Esophagus muscularis mucosa (tissue), 4 donors: Measurements from ENCODE around the gene ORAI3. TPM values are rescaled to one million over a fixed set of nuclear protein-coding genes. Genes with fewer than 3 reads are reported as not detected.

Experiments
- DNase-seq: peaks from one replicate; pipeline ENCODE4 v3.0.0-alpha.2; 2017; ENCODE audit errors: extremely low spot score
- H3K27ac ChIP-seq, 4 donors: fragments of 200-600 bp; sonication (generic); replicated peaks in 1 of 4; 1 replicate in 3 of 4; 2 replicates in 1 of 4; pipeline ENCODE4 v1.5.1; 2016 to 2019; ENCODE audit warnings: mild to moderate bottlenecking in 1 of 4
- H3K27me3 ChIP-seq, 4 donors: fragments of 200-600 bp; sonication (generic); one replicate each; pipeline versions ENCODE4 v1.5.1 to v1.6.0; 2016 to 2019
- H3K36me3 ChIP-seq, 4 donors: fragments of 200-600 bp; sonication (generic); one replicate each; pipeline ENCODE4 v1.5.1; 2016 to 2019
- H3K4me1 ChIP-seq, 4 donors: fragments of 200-600 bp; sonication (generic); one replicate each; pipeline ENCODE4 v1.5.1; 2016 to 2019
- H3K4me3 ChIP-seq, 4 donors: fragments of 200-600 bp; sonication (generic); 1 replicate in 2 of 4; 2 replicates in 2 of 4; pipeline ENCODE4 v1.5.1; 2016 to 2019; ENCODE audit warnings: mild to moderate bottlenecking in 4 of 4, moderate library complexity in 1 of 4
- H3K9me3 ChIP-seq, 4 donors: fragments of 200-600 bp; sonication (generic); 1 replicate in 3 of 4; 2 replicates in 1 of 4; pipeline ENCODE4 v1.5.1; 2016 to 2019
- EP300 ChIP-seq: sonication (generic); formaldehyde crosslinking; IDR thresholded peaks from one replicate; pipeline ENCODE4 v1.6.1; 2017; ENCODE audit warnings: antibody characterized with exemption
- POLR2A ChIP-seq: fragments of 450-650 bp; IDR thresholded peaks from one replicate; pipeline ENCODE4 v1.6.1; 2017; ENCODE audit warnings: antibody characterized with exemption, moderate library complexity, mild to moderate bottlenecking, low read depth
- POLR2AphosphoS5 ChIP-seq, 2 donors: sonication (generic); formaldehyde crosslinking; IDR thresholded peaks; one replicate each; pipeline ENCODE4 v1.6.1; 2017; ENCODE audit warnings: antibody characterized with exemption in 2 of 2
- WGBS: methylation state at CpG from one replicate; pipeline ENCODE4 v1.1.5; 2018; 5-methylcytosine and 5-hydroxymethylcytosine counted together
- intact Hi-C: fragments of 100-400 bp; cut with DNase I; formaldehyde crosslinking; loops from one replicate; pipeline ENCODE4 v1.15.1; 2023
- total RNA-seq, 4 donors: library from RNA; depleted of rRNA; stranded (reverse); fragments of >200 nt; gene quantifications; one replicate each; pipeline versions ENCODE4 v1.1.0 to v1.2.1, GENCODE V29; 2016
- TF ChIP-seq, protein P1 (sequence below), 3 experiments: fragments of 200-600 bp in 2 of 3; fragments of 450-650 bp in 1 of 3; sonication (generic) in 2 of 3; IDR thresholded peaks; one replicate each; pipeline ENCODE4 v1.5.1; 2017 to 2019; ENCODE audit warnings: antibody characterized with exemption in 3 of 3, mild to moderate bottlenecking in 2 of 3, moderate library complexity in 1 of 3

Gene ORAI3
- total RNA-seq, 4 donors from 2014 or later, result 33.0 to 56.5 (median 45.8) TPM

DNA sequence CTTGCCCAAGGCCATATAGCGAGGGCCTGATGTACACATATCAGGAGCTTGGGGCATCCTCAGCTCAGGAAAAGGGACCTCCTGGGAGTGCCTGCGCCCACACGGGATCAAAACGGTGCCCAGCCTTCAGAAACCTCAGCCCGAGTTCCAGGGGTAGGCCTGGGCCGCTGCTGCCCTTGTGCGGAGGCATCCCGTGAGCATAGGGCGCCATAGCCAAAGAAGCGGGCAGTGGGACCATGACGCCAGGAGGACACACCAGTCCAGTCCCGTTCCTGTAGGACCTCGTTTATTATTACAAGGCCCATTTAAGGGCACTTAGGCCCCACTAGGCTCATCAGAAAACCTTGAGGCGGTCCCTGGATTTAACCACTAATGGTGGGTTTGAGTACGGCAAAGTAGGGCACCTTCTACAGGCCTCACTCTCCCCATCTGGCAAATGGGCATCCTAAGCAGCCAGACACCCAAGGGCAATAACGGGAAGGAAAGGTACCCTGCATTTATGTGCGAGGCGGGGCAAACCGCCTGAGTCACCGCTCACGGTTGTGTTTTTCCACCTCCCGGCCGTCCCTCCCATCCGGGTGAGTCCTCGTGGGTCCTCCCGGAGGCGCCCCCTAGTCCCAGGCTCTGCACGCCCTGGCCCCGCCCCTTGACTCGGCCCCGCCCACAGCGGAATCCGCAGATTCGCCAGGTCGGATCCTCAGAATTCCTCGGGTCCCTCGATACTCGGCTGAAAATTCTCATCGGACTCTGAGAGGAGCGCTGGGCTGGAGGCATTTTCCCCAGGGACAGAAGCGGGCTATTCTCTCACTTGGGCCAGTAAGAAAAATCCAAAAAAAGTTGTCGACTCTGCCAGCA, 8.0 kb downstream of the ORAI3 start:
- Histone ChIP-seq H3K27me3 (no peaks in the 10 kb centered on the region), H3K36me3 (peaks cover 20 to 38% (median 34%) of the 10 kb centered on the region in 4 donors), H3K4me3 (peak overlapping the region; percentile 74 to 97 (median 89)), H3K4me1 (peaks cover 25 to 55% (median 47%) of the 10 kb centered on the region in 4 donors), H3K27ac (peak overlapping the region; percentile 96 to 98 (median 97)), H3K9me3 (no peaks in the 10 kb centered on the region)
- DNase-seq, result no peak
- WGBS, result 12% methylated on average over 31 of the region's 42 CpGs
- intact Hi-C loops, result no loop called here
- no peak for TF ChIP-seq POLR2A

DNA sequence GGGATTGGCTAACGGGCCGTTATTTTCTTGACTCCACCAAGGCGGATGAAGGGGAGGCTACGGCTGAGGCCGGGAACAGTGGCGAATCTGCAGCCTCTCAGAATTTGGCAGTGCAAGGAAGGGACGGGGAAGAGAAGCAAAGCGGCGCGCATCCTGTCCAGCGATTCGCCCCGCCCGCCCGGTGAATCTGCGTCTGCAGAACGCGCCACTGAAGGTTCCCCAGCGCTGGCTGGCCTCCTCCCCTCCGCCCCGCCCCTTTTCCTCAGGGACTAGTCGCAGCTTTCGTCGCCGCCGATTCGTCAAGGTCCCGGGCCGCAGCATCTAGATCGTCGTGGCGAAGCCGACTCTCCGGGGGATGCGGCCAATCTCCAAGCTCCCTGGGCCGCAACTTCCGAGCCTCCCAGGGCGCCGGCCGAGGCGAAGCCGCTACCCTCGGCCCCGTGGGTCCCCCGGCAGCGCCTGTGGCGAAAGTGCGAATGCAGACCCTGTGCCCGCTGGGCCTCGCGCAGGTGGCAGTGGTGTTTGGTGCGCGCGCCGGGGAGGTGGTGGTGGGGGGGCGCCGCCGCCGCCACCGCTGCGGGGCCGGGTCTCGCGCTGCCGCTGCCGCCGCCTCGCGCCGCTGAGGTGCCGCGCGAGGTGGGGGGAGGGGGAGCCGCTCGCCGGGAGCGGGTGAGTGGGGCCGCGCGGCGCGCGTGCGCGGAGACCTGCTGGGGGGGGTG, 8.7 kb downstream of the ORAI3 start, which contains the start of gene SETD1A:
TSS of gene SETD1A (plus strand) at position 299 of the 719 bp plus-strand sequence. CDS start 978 bp downstream, outside the sequence.
- peaks cover 24 to 47% (median 39%) of the 10 kb centered on the region in 4 donors for H3K4me1 ChIP-seq
- TF ChIP-seq, protein P1, sequence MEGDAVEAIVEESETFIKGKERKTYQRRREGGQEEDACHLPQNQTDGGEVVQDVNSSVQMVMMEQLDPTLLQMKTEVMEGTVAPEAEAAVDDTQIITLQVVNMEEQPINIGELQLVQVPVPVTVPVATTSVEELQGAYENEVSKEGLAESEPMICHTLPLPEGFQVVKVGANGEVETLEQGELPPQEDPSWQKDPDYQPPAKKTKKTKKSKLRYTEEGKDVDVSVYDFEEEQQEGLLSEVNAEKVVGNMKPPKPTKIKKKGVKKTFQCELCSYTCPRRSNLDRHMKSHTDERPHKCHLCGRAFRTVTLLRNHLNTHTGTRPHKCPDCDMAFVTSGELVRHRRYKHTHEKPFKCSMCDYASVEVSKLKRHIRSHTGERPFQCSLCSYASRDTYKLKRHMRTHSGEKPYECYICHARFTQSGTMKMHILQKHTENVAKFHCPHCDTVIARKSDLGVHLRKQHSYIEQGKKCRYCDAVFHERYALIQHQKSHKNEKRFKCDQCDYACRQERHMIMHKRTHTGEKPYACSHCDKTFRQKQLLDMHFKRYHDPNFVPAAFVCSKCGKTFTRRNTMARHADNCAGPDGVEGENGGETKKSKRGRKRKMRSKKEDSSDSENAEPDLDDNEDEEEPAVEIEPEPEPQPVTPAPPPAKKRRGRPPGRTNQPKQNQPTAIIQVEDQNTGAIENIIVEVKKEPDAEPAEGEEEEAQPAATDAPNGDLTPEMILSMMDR (IDR thresholded peaks at IDR 0.05), result peak in 1 of 3 experiments; percentile 1
- TF ChIP-seq POLR2AphosphoS5 (IDR thresholded peaks at IDR 0.05) (peak; percentile 78 to 80), EP300 (no peak), POLR2A (no peak)
- peak within 1 kb of the TSS; percentile 74 to 97 (median 89) for H3K4me3 ChIP-seq
- under 1% methylated on average over 36 of the region's 85 CpGs for WGBS
- DNase-seq, result peak; percentile 99
- intact Hi-C loops, result no loop called here
- peak within 1 kb of the TSS; percentile 96 to 98 (median 97) for H3K27ac ChIP-seq
- H3K9me3 ChIP-seq, result no peaks in the 10 kb centered on the region
- H3K27me3 ChIP-seq, result no peaks in the 10 kb centered on the region
- peaks cover 27 to 46% (median 42%) of the 10 kb centered on the region in 4 donors for H3K36me3 ChIP-seq

DNA sequence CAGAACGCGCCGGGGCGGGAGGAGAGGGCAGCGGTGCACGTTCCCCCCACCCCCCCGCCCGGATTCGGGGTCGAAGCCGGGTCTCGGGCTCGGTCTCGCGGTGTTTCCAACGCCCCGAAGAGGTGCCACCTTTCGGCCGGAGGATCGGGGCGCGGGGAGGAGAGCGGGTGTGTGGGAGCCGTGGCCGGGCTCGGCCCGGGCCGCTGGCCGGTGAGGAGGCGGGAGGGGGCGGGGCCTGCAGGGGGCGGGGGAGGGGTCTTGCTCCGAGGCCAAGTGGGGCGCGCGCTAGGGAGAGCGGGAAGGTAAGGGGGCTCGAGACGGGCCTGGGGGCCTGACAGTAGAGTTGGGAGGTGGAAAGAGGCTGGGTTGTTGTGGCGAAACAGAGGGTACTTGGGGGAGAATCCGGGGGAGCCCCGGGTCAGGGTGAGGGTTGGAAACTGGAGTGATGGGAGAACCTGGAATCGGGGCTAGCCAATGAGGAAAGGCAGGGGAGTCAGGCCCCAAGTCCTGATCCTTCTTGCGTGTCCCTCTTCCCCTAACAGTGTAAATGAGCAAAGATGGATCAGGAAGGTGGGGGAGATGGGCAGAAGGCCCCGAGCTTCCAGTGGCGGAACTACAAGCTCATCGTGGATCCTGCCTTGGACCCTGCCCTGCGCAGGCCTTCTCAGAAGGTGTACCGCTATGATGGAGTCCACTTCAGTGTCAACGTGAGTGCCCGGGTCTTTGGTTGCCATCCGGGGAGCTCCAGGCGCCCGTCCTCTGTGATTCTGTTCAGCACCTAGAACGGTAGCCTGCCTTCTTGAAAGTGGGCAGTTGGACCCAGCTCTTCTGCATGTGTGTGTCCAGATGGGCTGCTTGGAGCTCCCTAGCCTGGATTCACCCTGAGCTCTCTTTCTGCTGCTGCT, 9.6 kb downstream of the ORAI3 start:
- intact Hi-C loops, result no loop called here
- 6% methylated on average over 23 of the region's 55 CpGs for WGBS
- Histone ChIP-seq H3K36me3 (peaks cover 35 to 49% (median 48%) of the 10 kb centered on the region in 4 donors), H3K4me1 (peaks cover 23 to 39% (median 32%) of the 10 kb centered on the region in 4 donors), H3K4me3 (peak overlapping the region; percentile 74 to 97 (median 89)), H3K27ac (peak overlapping the region; percentile 96 to 98 (median 97)), H3K9me3 (no peaks in the 10 kb centered on the region), H3K27me3 (no peaks in the 10 kb centered on the region)
- DNase-seq, result no peak
- TF ChIP-seq POLR2A, result no peak
- no peak for TF ChIP-seq POLR2AphosphoS5 (IDR thresholded peaks at IDR 0.05)
- TF ChIP-seq, protein P1 (IDR thresholded peaks at IDR 0.05), result no peak
- TF ChIP-seq EP300, result no peak

DNA sequence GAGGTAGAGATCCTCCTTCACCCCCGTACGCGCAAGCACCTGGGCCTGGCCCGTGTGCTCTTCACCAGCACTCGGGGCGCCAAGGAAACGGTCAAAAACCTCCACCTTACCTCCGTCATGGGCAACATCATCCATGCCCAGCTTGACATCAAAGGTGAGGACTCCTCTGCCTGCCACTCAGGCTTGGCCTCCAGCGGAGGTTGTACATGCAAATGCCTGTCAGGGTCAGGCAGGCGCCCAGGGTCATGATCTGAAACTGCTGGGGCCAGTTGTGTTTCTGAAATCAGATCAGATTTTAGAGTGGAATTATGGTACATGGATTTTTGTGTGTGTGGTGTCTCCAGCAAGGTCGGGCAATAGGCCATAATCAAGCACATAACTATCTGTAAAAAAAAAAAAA, 12.5 kb downstream of the ORAI3 start:
- TF ChIP-seq EP300, result no peak
- TF ChIP-seq POLR2AphosphoS5 (IDR thresholded peaks at IDR 0.05), result no peak
- TF ChIP-seq, protein P1 (IDR thresholded peaks at IDR 0.05), result no peak
- no peak for TF ChIP-seq POLR2A
- 91% methylated on average over 11 of the region's 11 CpGs for WGBS
- H3K27ac ChIP-seq, result no peak overlapping the region
- DNase-seq, result no peak
- H3K36me3 ChIP-seq, result peaks cover 64 to 77% (median 75%) of the 10 kb centered on the region in 4 donors
- peaks cover 17 to 33% (median 23%) of the 10 kb centered on the region in 4 donors for H3K4me1 ChIP-seq
- H3K27me3 ChIP-seq, result no peaks in the 10 kb centered on the region
- H3K4me3 ChIP-seq, result no peak overlapping the region
- no peaks in the 10 kb centered on the region for H3K9me3 ChIP-seq
- intact Hi-C loops, result loop anchor here (10.0 kb wide), 1 partner anchor 743 kb away; no protein-coding TSS in a partner anchor
